DMS153 (cell line): ENCODE data around the gene KCNIP4.

ENCODE experiments used
- DNase-seq: peaks from one replicate; lab custom pipeline; 2025; lab: John Stamatoyannopoulos, UW

KCNIP4 gene

GRCh38 chr4:21757248-21757647 lies 191.3 kb downstream of the KCNIP4 start:
- no peak for DNase-seq

- DNase-seq, result no peak
These were observed 195.3 kb downstream of the KCNIP4 start for GRCh38 chr4:21753084-21753760.

GRCh38 chr4:21752616-21753015 lies 196.0 kb downstream of the KCNIP4 start:
- no peak for DNase-seq

GRCh38 chr4:21749924-21750323 lies 198.6 kb downstream of the KCNIP4 start:
- no peak for DNase-seq

GRCh38 chr4:21749412-21749811 lies 199.2 kb downstream of the KCNIP4 start:
- no peak for DNase-seq

- no peak for DNase-seq
These were observed 204.5 kb downstream of the KCNIP4 start for GRCh38 chr4:21744046-21744445.

- no peak for DNase-seq
These were observed 206.2 kb downstream of the KCNIP4 start for GRCh38 chr4:21742326-21742725.

GRCh38 chr4:21738821-21739220 lies 209.8 kb downstream of the KCNIP4 start:
- no peak for DNase-seq

GRCh38 chr4:21735866-21736265 lies 212.7 kb downstream of the KCNIP4 start:
- DNase-seq, result no peak

- DNase-seq, result no peak
These were observed 214.5 kb downstream of the KCNIP4 start for GRCh38 chr4:21733894-21734630.

GRCh38 chr4:21728304-21728703 lies 220.3 kb downstream of the KCNIP4 start:
- DNase-seq, result no peak

- no peak for DNase-seq
These were observed 222.2 kb downstream of the KCNIP4 start for GRCh38 chr4:21726255-21726815.

GRCh38 chr4:21722157-21722839 lies 226.3 kb downstream of the KCNIP4 start:
- DNase-seq, result no peak

GRCh38 chr4:21716531-21716930 lies 232.0 kb downstream of the KCNIP4 start:
- DNase-seq, result no peak

- no peak for DNase-seq
These were observed 238.3 kb downstream of the KCNIP4 start for GRCh38 chr4:21710179-21710835.

GRCh38 chr4:21709761-21710160 lies 238.8 kb downstream of the KCNIP4 start:
- DNase-seq, result no peak

GRCh38 chr4:21709031-21709430 lies 239.5 kb downstream of the KCNIP4 start:
- DNase-seq, result no peak

GRCh38 chr4:21699446-21699845 lies 249.1 kb downstream of the KCNIP4 start:
- no peak for DNase-seq

GRCh38 chr4:21697583-21697982 lies 251.0 kb downstream of the KCNIP4 start:
- no peak for DNase-seq

- no peak for DNase-seq
These were observed 253.4 kb downstream of the KCNIP4 start for GRCh38 chr4:21695141-21695540.

GRCh38 chr4:21692241-21692640 lies 256.3 kb downstream of the KCNIP4 start:
- DNase-seq, result no peak

- DNase-seq, result no peak
These were observed 259.8 kb downstream of the KCNIP4 start for GRCh38 chr4:21688596-21689265.
